Liver (tissue), 3 donors: Measurements from ENCODE around the gene TNFRSF21.

Experiments
- RAD21 ChIP-seq, 2 donors: IDR thresholded peaks; 2 replicates each; pipeline ENCODE4 v1.6.1; 2016; ENCODE audit warnings: antibody characterized with exemption in 2 of 2, mild to moderate bottlenecking in 2 of 2
- YY1 ChIP-seq: IDR thresholded peaks from 2 replicates; pipeline ENCODE4 v1.6.1; 2016; ENCODE audit warnings: antibody characterized with exemption, mild to moderate bottlenecking
- TF ChIP-seq, protein P1 (sequence below): fragments of 150-350 bp; IDR thresholded peaks from 2 replicates; pipeline ENCODE4 v1.5.1; 2017; ENCODE audit warnings: improper control_type of control experiment, low read depth, low read length; ENCODE audit not compliant: missing input control
- donor health status: healthy.
- donor health status: healthy.

DNA sequence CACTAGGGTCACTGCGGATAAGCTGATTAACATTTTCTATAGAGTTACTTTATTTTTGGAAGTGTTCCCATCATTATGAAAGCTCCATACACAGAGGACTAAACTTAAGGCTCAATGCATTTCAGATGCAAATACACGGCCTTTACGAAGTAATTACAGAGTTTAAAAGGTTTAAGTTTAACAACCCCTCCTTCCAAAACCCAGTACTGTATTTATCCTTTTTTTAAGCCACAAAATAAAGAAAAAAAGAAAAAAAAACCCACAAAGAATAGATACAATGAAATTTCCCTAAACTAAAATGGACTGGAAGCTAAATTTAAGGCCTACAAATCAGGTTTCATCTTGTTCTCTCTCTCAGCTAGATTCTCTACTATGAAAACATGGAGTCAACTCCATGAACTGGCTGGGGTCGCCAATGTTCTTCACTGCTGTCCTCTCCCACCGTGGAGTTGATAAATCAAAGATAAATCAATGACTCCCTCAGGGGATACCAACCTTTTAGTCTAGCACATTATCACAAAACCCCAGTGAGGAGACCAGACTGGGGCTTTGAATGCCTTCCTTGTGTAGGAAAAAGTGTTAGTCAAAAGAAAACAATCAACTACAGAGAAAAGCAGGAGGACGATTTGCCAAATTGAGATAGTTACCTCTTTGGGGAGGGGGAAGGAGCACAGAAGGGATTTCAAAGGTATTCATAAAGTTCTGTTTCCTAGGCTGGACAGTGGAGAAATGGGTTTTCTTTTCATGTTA, 52.5 kb downstream of the TNFRSF21 start:
- TF ChIP-seq, protein P1, sequence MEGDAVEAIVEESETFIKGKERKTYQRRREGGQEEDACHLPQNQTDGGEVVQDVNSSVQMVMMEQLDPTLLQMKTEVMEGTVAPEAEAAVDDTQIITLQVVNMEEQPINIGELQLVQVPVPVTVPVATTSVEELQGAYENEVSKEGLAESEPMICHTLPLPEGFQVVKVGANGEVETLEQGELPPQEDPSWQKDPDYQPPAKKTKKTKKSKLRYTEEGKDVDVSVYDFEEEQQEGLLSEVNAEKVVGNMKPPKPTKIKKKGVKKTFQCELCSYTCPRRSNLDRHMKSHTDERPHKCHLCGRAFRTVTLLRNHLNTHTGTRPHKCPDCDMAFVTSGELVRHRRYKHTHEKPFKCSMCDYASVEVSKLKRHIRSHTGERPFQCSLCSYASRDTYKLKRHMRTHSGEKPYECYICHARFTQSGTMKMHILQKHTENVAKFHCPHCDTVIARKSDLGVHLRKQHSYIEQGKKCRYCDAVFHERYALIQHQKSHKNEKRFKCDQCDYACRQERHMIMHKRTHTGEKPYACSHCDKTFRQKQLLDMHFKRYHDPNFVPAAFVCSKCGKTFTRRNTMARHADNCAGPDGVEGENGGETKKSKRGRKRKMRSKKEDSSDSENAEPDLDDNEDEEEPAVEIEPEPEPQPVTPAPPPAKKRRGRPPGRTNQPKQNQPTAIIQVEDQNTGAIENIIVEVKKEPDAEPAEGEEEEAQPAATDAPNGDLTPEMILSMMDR, result no peak
- TF ChIP-seq RAD21 (IDR thresholded peaks at IDR 0.05) (no peak), YY1 (no peak)
